SK-N-MC (cell line): Measurements from ENCODE around the gene UGP2.

ENCODE experiments used
- EZH2 ChIP-seq: fragments of 200-600 bp; sonication (generic); IDR thresholded peaks from one replicate; pipeline ENCODE4 v1.6.1; 2017; ENCODE audit warnings: antibody characterized with exemption
- FOXP2 ChIP-seq: optimal IDR thresholded peaks from 2 replicates; pipeline ENCODE3; 2011; ENCODE audit warnings: mild to moderate bottlenecking, moderate library complexity; ENCODE audit not compliant: insufficient read depth; ENCODE audit errors: extremely low read length, control extremely low read depth
- POLR2AphosphoS5 ChIP-seq: IDR thresholded peaks from 2 replicates; pipeline ENCODE4 v1.6.1; 2012; ENCODE audit warnings: mild to moderate bottlenecking, low read depth, low read length, borderline replicate concordance

GRCh38 chr2:63893163-63893562 lies 51.5 kb downstream of the UGP2 start:
- TF ChIP-seq EZH2 (no peak), POLR2AphosphoS5 (no peak), FOXP2 (no peak)
